ENCODE data around the gene LRRFIP2.

Gene LRRFIP2

DNA sequence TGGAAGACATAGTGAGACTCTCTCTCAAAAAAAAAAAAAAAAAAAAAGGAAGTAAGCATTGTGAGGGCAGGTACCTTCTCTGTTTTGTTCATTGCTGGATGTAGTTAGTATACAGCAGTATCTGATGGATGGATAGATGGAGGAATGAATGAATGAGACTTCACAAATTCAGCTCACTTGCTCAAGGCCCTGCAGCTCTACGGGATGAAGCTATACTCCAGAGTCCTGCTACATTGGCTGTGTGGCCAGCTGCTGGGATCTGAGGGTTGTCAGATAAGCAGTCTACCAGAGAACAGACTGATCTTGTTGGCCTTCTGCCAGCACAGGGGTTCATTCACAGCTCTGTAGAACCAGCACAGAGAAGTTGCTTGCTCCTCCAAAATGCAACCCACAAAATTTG lies 146.1 kb downstream of the LRRFIP2 start:
- peak in 4 of 56 donors; percentile 2 to 30 (median 8) for DNase-seq

DNA sequence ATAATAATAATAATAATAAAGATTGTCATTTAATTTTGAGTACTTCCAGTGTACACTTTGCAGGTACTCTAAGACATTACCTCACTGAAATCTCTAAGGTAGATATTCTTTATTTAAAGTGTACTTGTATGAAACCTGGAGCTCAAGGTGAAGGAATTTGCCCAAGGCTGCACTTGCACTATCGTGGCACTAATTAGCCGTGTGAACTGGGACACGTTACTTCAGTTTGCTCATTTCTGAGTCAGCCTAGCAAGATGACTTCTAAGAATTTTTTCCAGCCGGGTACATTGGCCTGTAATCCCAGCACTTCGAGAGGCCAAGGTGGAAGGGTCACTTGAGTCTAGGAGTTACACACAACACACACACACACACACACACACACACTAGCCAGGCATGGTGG lies 147.5 kb downstream of the LRRFIP2 start:
- DNase-seq: no peak

DNA sequence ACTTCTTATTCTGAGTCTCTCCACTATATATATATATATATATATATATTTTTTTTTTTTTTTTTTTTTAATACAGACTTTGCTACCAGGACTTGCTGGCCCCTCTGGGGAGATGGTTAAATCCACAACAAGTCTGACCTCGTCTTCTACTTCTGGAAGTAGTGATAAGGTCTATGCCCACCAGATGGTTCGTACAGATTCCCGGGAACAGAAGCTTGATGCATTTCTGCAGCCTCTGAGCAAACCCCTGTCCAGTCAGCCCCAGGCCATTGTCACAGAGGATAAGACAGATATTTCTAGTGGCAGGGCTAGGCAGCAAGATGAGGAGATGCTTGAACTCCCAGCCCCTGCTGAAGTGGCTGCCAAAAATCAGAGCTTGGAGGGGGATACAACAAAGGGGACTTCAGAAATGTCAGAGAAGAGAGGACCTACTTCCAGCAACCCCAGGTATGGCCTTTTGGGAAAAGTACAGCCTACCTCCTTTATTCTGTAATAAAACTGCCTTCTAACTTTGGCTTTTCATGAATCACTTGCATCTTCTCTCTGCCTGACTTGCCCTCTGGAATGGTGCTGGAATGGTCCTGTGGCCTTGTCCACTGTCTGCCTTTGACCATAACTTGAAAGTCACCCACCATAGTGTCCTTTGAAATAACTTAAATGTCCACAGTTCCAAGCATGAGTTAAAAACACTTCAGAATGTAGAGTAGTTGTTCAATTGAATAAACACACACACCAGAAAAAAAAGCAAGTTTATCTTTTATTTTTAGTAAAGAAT lies 148.6 kb downstream of the LRRFIP2 start:
- DNase-seq: no peak

DNA sequence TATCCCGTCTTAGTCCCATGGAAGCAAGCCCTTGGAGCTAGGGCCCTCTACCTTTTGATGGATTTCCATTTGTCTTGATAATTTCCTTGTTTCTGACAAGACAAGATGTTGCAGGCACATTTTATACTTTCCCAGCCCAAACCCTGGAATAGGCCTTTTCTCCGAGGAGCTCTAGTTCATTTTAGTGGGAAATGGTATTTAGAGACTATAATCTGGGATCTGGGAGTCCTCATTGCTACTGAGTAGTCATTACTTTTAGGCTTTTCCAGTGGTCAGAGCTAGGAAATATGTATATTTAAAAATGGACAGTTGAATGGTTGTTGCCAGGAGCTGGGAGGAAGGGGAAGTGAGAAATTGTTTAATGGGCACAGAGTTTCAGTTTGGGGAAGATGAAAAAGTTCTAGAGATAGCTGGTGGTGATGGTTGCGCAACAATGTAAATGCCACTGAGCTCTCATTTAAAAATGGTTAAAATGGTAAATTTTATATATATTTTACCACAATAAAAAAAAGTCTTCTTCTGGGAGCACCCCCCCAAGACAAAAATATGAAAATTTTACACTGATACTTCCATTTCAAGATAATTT lies 149.5 kb downstream of the LRRFIP2 start:
- DNase-seq: no peak

DNA sequence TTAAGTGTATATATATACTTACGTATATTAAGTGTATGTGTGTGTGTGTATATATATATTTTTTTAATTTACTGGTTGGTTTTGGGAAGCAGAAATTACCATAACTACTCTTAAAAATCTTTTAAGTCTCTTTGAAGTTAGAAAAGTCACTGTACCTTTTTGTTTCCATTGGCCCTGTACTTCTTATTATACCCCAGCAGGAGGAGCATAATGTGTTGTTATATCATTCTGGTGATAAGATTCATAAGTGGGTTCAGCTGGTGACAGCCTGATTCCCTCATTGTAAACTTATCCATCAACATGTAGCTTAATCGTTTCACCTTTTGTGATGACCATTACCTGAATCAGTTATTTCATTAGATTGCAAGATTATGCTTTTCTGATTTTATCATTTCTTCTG lies 150.3 kb downstream of the LRRFIP2 start:
- no peak for DNase-seq

DNA sequence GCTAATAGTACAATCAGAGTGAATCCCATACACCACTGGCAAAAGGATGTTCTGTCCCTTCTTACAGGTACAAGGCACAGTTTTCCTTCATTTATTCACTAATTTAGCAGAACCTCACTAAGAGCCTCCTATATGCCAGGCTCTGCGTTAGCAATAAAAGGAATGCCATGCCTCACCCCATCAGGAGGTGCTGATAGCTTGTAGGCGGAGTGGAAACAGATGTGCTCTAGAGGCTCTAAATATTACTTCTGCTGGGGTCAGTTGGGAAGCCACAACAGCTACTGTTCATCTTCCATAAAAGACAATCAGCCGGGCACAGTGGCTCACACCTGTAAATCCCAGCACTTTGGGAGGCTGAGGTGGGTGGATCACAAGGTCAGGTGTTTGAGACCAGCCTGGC lies 156.7 kb downstream of the LRRFIP2 start:
- no peak for DNase-seq

DNA sequence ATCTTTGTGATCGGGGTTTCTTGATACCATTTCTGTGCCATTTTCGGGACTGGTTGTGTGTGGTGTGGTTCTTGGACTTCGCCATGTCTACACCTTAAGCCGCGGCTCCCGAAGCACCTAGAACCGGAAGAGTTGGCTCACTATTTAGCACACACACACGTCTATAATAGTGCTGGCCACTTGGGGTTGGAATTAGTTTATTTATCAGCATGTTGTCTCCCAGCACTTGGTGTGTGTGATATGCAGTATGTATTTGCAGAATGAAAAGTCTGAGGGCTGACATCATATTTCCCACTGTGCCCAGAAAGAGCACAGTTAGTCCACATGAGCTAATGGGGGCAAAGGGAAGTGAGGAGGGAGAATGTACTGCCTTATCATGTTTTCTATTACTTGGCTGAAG lies 157.5 kb downstream of the LRRFIP2 start:
- no peak for DNase-seq

DNA sequence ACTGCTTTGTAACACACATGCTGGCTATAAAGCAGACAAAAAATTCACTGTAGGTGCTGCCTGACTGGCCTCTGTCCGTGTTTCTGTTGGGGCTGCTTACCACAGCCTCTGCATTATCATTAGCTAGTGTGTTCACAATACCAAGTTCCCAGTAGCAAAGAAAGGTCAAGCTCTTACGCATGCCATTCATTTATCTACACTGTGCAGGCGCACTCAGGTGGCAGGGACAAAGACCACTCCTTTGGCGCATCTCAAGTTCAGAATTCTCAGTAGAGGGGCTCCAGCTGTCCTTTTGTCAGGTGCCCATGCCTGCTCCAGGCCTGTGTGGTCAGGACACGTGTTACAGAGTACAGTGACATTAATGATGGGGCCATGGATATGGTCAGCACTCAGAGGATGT lies 158.7 kb downstream of the LRRFIP2 start:
- DNase-seq: no peak

DNA sequence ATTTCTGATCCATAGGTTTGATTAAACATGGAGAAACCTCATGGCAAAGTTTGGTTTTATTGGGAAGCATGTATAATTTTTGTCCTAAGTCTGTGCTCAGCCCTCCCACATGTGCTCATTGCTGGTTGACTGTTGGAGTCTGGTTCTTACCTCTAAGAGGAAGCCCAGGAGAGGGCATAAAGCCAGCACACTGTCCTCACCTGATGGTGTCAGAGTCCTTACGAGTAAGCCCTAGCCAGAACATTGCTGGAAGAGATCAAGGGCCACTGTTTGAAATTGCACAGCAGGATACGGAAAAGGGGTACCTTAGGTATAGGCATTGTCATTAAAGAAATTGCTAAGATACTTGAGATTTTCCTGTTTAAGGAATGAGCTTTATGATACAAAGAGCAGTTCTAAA lies 159.8 kb downstream of the LRRFIP2 start:
- DNase-seq: no peak
